Keratinocyte (primary cell): Measurements from ENCODE around the gene ANAPC2. TPM values are rescaled to one million over a fixed set of nuclear protein-coding genes. Genes with fewer than 3 reads are reported as not detected.
A peak's percentile ranks its signal among the peaks of the same experiment; 100 is the strongest.

ENCODE experiments used
- DNase-seq: peaks from one replicate; pipeline ENCODE4 v3.0.0-alpha.2; 2011; ENCODE audit warnings: low read depth, missing footprints, low spot score
- FAIRE-seq: peaks from 2 replicates; lab custom pipeline; 2011; peaks lifted over from hg19 to GRCh38; lab: Jason Lieb, UNC
- H2AFZ ChIP-seq: 2 replicates; pipeline ENCODE4 v1.6.0; 2012; ENCODE audit warnings: low read length, control low read depth, inconsistent platforms; ENCODE audit not compliant: control insufficient read depth
- H3K27ac ChIP-seq: 2 replicates; pipeline ENCODE4 v1.5.1; 2011; ENCODE audit warnings: low read length; ENCODE audit not compliant: control insufficient read depth, insufficient read depth
- H3K27me3 ChIP-seq: 3 replicates; pipeline ENCODE4 v1.6.0; 2011; ENCODE audit warnings: low read length; ENCODE audit not compliant: control insufficient read depth, insufficient read depth; ENCODE audit errors: extremely low read depth
- H3K36me3 ChIP-seq, 2 experiments: 2 replicates in 1 of 2; 3 replicates in 1 of 2; pipeline ENCODE4 v1.5.1; 2011; ENCODE audit warnings: low read length in 2 of 2, mild to moderate bottlenecking in 1 of 2; ENCODE audit not compliant: control insufficient read depth in 2 of 2, insufficient read depth in 2 of 2; ENCODE audit errors: extremely low read depth in 1 of 2
- H3K4me1 ChIP-seq: 3 replicates; pipeline ENCODE4 v1.5.1; 2011; ENCODE audit warnings: low read length; ENCODE audit not compliant: control insufficient read depth, insufficient read depth; ENCODE audit errors: extremely low read depth
- H3K4me2 ChIP-seq: 3 replicates; pipeline ENCODE4 v1.6.0; 2011; ENCODE audit warnings: low read depth, low read length; ENCODE audit not compliant: control insufficient read depth, insufficient read depth; ENCODE audit errors: extremely low read depth
- H3K4me3 ChIP-seq, 3 experiments: fragments of 200-600 bp in 1 of 3; sonication (generic) in 1 of 3; 2 replicates in 2 of 3; 3 replicates in 1 of 3; pipeline ENCODE4 v1.5.1; 2011 to 2016; ENCODE audit warnings: low read length in 3 of 3, mild to moderate bottlenecking in 3 of 3, control low read depth in 2 of 3, inconsistent platforms in 1 of 3, low read depth in 1 of 3, mixed read lengths in 1 of 3, mixed run types in 1 of 3, moderate library complexity in 1 of 3; ENCODE audit not compliant: control insufficient read depth in 2 of 3, insufficient read depth in 2 of 3; ENCODE audit errors: extremely low read depth in 1 of 3
- H3K79me2 ChIP-seq: 2 replicates; pipeline ENCODE4 v1.6.0; 2012; ENCODE audit warnings: low read length; ENCODE audit not compliant: control insufficient read depth, insufficient read depth
- H3K9ac ChIP-seq: 3 replicates; pipeline ENCODE4 v1.6.0; 2011; ENCODE audit warnings: low read length; ENCODE audit not compliant: control insufficient read depth, insufficient read depth; ENCODE audit errors: extremely low read depth
- H3K9me1 ChIP-seq: 3 replicates; pipeline ENCODE4 v1.6.0; 2011; ENCODE audit warnings: low read length; ENCODE audit not compliant: control insufficient read depth, insufficient read depth; ENCODE audit errors: extremely low read depth
- H3K9me3 ChIP-seq: 2 replicates; pipeline ENCODE4 v1.5.1; 2012; ENCODE audit warnings: low read depth, low read length; ENCODE audit not compliant: control insufficient read depth
- H4K20me1 ChIP-seq: 3 replicates; pipeline ENCODE4 v1.6.0; 2011; ENCODE audit warnings: low read length; ENCODE audit not compliant: control insufficient read depth, insufficient read depth; ENCODE audit errors: extremely low read depth
- EZH2 ChIP-seq: IDR thresholded peaks from one replicate; pipeline ENCODE4 v1.6.1; 2012; ENCODE audit warnings: inconsistent platforms, mild to moderate bottlenecking, low read length, moderate library complexity
- dilution Hi-C: fragments of 300-500 bp; cut with MboI; formaldehyde crosslinking; loops from one replicate; pipeline ENCODE4 v1.7.0; 2020; ENCODE audit warnings: low sequenced_read_pairs; ENCODE audit not compliant: extremely low pct_ligation_motif_present
- polyA plus RNA-seq, 5 experiments: library from polyadenylated mRNA; depleted of rRNA in 3 of 5; stranded (reverse) in 3 of 5; stranded (forward) in 1 of 5; unstranded in 1 of 5; fragments of >200 nt; gene quantifications; 1 replicate in 1 of 5; 2 replicates in 3 of 5; 3 replicates in 1 of 5; pipeline versions ENCODE4 v1.2.1 to v1.2.3, GENCODE V29; 2011 to 2012; ENCODE audit warnings: missing spikeins in 2 of 5, low read depth in 1 of 5, low replicate concordance in 1 of 5
- TF ChIP-seq, protein P1 (sequence below), 3 experiments: IDR thresholded peaks in 1 of 3; conservative IDR thresholded peaks in 1 of 3; optimal IDR thresholded peaks in 1 of 3; 2 replicates in 2 of 3; 3 replicates in 1 of 3; pipeline versions ENCODE3 to v1.5.1; 2011; ENCODE audit warnings: low read length in 3 of 3, mild to moderate bottlenecking in 3 of 3, moderate library complexity in 2 of 3, control low read depth in 1 of 3, inconsistent platforms in 1 of 3; ENCODE audit not compliant: insufficient read depth in 2 of 3; ENCODE audit errors: extremely low read depth in 1 of 3

Gene ANAPC2
- polyA plus RNA-seq, 1 donor (not counting 4 experiments of a cell fraction or from before 2014, with no cell fraction given) = 11.9 TPM

DNA sequence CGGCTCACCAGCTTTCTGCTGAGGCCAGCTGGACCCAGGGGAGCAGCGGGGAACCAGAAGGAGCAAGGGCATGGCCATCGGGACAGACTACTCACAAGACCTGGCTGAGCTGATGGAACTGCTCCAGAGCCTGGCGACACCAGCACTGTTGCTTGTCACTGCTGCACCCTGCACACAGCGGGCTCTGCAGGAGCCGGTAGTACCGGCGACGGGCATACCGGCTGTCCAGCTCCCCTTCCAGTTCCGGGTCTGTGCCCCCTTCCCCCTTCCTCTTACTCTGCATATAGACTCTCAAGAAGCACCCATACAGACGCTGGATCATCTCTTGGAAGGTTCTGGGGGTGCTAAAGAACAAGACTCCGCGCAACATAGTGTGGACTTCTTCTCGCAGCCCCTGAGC, 974 bp downstream of the ANAPC2 start:
- H3K27ac ChIP-seq = peak overlapping the region; percentile 89
- H3K4me3 ChIP-seq = peak overlapping the region; percentile 88 to 96 (median 90)
- H3K79me2 ChIP-seq = peaks cover 47% of the 10 kb centered on the region
- H3K4me1 ChIP-seq = peaks cover 23% of the 10 kb centered on the region
- peak overlapping the region; percentile 92 for H3K9ac ChIP-seq
- TF ChIP-seq, protein P1, sequence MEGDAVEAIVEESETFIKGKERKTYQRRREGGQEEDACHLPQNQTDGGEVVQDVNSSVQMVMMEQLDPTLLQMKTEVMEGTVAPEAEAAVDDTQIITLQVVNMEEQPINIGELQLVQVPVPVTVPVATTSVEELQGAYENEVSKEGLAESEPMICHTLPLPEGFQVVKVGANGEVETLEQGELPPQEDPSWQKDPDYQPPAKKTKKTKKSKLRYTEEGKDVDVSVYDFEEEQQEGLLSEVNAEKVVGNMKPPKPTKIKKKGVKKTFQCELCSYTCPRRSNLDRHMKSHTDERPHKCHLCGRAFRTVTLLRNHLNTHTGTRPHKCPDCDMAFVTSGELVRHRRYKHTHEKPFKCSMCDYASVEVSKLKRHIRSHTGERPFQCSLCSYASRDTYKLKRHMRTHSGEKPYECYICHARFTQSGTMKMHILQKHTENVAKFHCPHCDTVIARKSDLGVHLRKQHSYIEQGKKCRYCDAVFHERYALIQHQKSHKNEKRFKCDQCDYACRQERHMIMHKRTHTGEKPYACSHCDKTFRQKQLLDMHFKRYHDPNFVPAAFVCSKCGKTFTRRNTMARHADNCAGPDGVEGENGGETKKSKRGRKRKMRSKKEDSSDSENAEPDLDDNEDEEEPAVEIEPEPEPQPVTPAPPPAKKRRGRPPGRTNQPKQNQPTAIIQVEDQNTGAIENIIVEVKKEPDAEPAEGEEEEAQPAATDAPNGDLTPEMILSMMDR (optimal IDR thresholded peaks at IDR 0.05 in 1 of 3, IDR thresholded peaks at IDR 0.05 in 1 of 3, conservative IDR thresholded peaks at IDR 0.05 in 1 of 3; ENCODE audit: extremely low read depth in 1 of 3, insufficient read depth in 2 of 3, low read length in 3 of 3) = no peak
- TF ChIP-seq EZH2 = no peak
- dilution Hi-C loops = no loop called here
- H3K36me3 ChIP-seq = peaks cover 23 to 28% of the 10 kb centered on the region in 2 experiments
- no peak for DNase-seq
- H3K9me3 ChIP-seq = no peaks in the 10 kb centered on the region
- no peaks in the 10 kb centered on the region for H3K9me1 ChIP-seq
- no peaks in the 10 kb centered on the region for H4K20me1 ChIP-seq
- peak overlapping the region; percentile 97 for H3K4me2 ChIP-seq
- H3K27me3 ChIP-seq = no peaks in the 10 kb centered on the region
- no peak for FAIRE-seq
- H2AFZ ChIP-seq = no peak overlapping the region

GRCh38 chr9:137186385-137186784, 2.0 kb downstream of the ANAPC2 start:
- Histone ChIP-seq H3K36me3 (peaks cover 24 to 25% of the 10 kb centered on the region in 2 experiments), H3K9me1 (no peaks in the 10 kb centered on the region), H3K4me1 (peaks cover 23% of the 10 kb centered on the region), H3K27ac (no peak overlapping the region), H3K79me2 (peaks cover 47% of the 10 kb centered on the region), H3K9me3 (no peaks in the 10 kb centered on the region), H4K20me1 (no peaks in the 10 kb centered on the region), H2AFZ (no peak overlapping the region), H3K27me3 (no peaks in the 10 kb centered on the region), H3K9ac (no peak overlapping the region), H3K4me3 (no peak overlapping the region), H3K4me2 (no peak overlapping the region)
- TF ChIP-seq, protein P1 (optimal IDR thresholded peaks at IDR 0.05 in 1 of 3, IDR thresholded peaks at IDR 0.05 in 1 of 3, conservative IDR thresholded peaks at IDR 0.05 in 1 of 3; ENCODE audit: extremely low read depth in 1 of 3, insufficient read depth in 2 of 3, low read length in 3 of 3) = no peak
- no peak for TF ChIP-seq EZH2
- FAIRE-seq (no peak), DNase-seq (no peak)
- dilution Hi-C loops = no loop called here
